ENCODE measurements around the gene LRMDA.
"Not testable (repeated sequence)": the region's sequence is repeated elsewhere in the genome, so short reads cannot be mapped to it uniquely, and the experiment has no call there.

LRMDA gene

GRCh38 chr10:76036962-76037361 is 605.5 kb downstream of the LRMDA start:
- no peak for DNase-seq

DNA sequence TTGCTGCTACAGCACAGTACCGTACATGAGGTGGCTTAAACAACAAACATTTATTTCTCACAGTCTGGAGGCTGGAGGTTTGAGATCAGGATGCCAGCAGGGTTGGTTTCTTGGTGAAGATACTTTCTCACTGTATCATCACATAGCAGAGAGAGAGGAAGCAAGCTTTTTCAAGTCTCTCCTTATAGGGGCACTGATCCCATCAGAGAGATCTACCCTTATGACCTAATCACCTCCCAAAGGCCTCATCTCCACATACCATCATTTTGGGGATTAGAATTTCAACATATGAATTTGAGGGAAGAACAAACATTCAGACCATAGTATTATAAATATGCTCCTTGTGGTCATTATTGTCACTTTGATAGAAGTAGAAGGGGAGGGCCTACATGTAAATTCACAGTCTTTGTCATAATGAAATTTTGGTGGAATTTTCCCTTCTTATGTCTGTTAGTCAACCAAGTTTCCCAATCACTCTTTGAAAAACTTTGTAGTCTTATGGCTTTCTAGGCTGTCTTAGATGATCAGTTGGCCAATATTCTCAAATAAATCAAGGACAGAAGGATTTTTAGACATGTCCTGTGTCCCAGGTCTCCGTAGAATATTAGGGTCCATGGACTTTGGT is 606.2 kb downstream of the LRMDA start:
- DNase-seq = no peak

GRCh38 chr10:76038696-76039095 is 607.3 kb downstream of the LRMDA start:
- no peak for DNase-seq

DNA sequence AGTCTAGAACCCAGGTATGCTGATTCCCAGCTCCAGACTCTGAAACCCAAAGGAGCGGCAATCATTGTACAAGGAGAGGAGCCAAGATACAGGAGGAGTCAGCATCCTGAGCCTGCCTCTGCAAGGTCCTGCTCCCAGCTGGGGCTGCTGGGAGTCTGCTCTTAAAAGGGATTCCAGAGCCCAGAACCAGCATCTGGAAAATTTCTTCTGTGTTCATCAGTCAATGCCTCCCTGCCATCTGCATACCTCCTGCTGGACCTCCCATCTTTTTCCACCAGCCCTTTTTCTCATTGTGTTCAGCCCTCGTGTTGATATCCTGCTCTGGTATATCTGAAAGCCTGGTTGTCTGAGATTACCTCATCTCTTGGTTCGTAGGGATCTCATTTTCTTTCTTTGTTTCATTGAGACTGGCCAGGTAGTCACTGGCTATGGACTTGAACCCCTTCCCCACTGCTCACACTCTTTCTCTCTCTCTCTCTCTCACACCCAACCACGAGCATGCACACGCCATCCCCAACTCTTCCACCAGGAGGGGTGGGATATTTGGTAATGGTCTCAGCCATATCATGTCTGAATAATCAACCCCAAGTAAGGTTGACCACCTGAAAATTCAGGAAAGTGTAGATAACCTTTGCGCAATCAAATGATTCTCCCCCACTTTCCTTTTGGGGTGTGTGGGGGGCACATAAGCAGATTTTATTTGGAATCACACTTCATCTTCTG is 608.8 kb downstream of the LRMDA start:
- DNase-seq = no peak

- no peak for DNase-seq
Measured at GRCh38 chr10:76040830-76041220, 609.4 kb downstream of the LRMDA start.

GRCh38 chr10:76041551-76041950 is 610.1 kb downstream of the LRMDA start:
- DNase-seq = no peak

- DNase-seq = no peak
Measured at GRCh38 chr10:76043261-76043660, 611.8 kb downstream of the LRMDA start.

GRCh38 chr10:76044751-76045150 is 613.3 kb downstream of the LRMDA start:
- no peak for DNase-seq

- DNase-seq = no peak
Measured at GRCh38 chr10:76045174-76045573, 613.8 kb downstream of the LRMDA start.

GRCh38 chr10:76047521-76047920 is 616.1 kb downstream of the LRMDA start:
- no peak for DNase-seq

DNA sequence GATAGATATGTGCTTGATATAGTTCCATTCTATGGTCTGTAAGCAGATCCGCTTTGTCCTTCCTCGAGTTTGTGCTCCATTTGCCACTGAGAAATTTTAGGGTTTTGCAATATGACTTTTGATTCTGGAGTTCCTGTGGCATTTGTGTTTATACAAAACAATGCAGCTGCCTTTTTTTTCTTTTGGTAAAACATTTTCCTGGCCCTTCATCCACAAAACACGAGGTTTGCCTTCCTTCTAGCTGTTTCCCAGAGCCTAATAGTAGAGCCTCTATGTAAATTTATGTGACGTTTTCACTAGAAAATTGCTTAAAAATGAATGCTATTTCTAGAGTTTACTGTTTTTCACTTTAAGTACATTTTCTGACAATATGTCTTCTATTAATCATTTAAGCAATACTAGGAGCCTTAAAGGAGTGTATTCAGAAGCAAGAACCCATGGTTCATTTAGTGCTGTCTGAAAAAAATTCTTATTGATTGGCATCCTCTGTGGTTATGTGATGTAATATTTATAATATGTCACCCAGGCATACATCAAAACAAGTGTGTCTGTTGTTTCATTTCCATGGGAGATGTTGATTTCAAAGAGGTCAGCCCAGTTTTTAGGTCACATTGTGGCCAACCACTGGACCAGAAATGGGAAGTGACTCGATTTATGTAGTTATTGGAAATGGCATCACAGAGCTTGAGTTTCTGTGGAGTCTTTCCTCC is 618.3 kb downstream of the LRMDA start:
- no peak for DNase-seq

GRCh38 chr10:76050291-76050625 is 618.8 kb downstream of the LRMDA start:
- no peak for DNase-seq

DNA sequence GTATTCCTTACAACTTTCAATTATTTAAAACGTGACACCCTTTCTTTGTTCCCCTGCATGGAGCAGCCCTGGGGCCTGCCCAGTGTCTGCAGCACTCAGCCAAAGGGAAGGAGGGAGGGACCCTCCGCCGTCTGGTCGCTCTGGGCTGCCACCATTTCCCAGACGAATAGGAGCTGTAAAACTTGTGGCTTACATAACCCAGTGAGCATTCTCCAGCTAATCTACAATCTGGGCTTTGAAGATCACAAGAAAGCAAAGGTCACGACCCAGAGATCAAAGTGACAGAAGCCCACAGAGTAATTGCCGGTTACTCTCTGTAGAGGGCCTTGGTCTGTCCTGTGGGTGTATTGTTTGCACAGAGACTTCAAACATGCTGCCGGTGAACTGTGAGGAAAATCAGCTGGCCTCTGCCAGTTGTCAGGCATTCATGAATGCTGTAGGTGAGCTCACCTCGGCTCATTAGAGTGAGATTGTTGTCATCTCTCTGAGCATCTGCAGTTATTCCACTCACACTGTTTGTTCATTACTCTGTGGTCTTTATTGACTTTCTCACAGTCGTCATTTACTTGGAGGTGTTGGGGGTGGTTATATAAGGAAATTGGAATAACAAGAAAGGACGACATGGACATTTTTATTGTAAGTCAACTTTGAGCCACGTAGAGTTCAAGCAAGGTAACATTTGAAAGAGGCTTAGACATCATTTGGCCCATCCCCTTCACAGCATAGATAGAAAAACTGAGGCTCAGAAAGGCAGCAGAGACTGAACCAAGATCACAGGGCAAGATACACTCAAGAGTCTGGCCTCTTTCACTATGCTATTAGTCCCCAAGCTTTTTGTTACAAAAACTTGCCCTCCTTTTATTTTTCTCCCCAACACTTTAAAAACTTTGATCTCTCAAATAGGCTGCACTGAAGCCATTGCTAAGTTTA is 619.8 kb downstream of the LRMDA start:
- DNase-seq = no peak

DNA sequence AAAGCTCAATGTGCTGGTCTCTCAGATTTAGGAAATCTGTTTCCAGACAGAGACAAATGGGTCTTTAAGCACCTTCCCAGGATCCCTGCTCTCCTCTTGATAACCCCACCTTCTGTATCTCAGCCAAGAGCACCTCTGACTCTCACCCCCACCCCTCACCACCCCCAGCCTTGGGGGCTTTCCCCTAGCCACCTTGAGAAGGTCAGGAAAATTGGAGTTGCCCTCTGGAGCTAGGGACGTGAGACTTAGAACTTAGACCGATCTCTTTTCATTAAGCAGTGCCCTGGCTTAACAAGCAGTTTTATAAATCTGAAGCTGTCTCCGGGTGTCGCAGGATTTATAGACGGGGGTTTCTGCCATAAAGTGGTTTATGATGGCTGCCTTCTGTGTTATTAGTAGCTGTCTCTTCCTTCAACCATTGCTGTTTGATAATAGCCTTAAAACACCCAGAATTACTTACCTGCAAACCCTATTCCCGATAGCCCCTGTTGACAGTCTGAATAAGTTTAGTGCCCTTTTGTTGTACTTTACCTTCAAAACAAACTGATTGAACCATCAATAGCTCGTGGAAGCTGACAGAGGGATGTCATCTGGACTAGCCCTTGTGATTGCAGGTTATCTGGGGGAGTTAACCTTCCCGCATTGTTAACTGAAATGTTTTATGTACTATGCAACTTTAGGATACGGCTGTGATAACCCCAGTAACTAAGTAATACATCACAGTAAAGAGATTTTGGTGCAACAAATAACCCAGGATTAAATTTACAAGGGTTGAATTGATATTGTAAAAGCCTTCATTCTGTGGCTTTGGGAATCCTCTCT is 621.5 kb downstream of the LRMDA start:
- DNase-seq = no peak

- no peak for DNase-seq
Measured at GRCh38 chr10:76055466-76055865, 624.0 kb downstream of the LRMDA start.

DNA sequence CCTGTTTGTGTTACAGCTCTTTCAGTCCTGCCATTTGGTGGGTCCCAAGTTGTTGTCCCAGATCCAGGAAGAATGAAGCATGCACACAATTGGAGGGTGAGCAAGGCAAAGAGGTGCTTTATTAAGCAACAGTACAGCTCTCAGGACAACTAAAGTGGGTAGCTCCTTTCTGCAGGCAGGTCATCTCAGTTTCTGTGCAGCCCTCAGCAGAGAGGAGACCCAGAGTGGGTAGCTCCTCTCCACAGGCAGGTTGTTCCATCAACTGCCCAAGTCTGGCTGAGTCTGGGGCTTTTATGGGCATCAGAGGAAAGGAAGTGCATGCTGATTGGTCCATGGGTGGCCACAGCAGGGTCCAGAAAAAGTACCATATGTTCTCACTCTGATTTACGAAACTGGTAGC is 624.5 kb downstream of the LRMDA start:
- DNase-seq = no peak

- DNase-seq = not testable (repeated sequence)
Measured at GRCh38 chr10:76060993-76061392, 629.6 kb downstream of the LRMDA start.

DNA sequence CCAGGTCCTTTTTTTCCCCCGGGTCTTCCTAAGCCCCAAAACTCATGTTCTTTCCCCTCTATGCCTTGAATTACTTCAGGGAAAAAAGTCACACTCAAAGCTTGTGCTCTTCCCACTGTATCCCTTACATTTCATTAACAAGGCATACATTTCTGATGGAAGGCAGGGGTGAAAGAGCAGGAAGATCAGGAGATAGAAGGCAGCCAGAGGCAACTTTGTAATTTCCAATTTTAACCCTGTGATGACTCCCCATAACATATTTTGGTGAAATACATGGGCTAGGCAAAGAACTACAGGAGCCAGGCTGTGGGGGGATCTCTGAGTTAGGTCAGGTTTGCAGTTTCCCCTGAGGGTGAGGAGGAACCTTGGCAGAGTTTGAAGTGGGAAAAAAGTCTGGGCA is 635.0 kb downstream of the LRMDA start:
- DNase-seq = no peak

- no peak for DNase-seq
Measured at GRCh38 chr10:76067447-76067846, 636.0 kb downstream of the LRMDA start.

GRCh38 chr10:76068856-76069255 is 637.4 kb downstream of the LRMDA start:
- no peak for DNase-seq

- no peak for DNase-seq
Measured at GRCh38 chr10:76070916-76071315, 639.5 kb downstream of the LRMDA start.

GRCh38 chr10:76071653-76072365 is 640.4 kb downstream of the LRMDA start:
- peak in 1 of 2 experiments; percentile 16 for DNase-seq

All from NCI-H526 (cell line).